H9 (cell line): ENCODE measurements around the gene PRSS57. TPM values are rescaled to one million over a fixed set of nuclear protein-coding genes. Genes with fewer than 3 reads are reported as not detected.

Source experiments
- DNase-seq: peaks from one replicate; pipeline ENCODE4 v3.0.0-alpha.2; 2017
- H2AFZ ChIP-seq: one replicate; pipeline ENCODE4 v1.6.1; 2013; ENCODE audit warnings: mild to moderate bottlenecking, low read length, control low read depth, moderate library complexity
- H2AK5ac ChIP-seq: 2 replicates; pipeline ENCODE4 v1.6.1; 2013; ENCODE audit warnings: low read length, control low read depth, mixed read lengths; ENCODE audit not compliant: insufficient read length
- H2BK120ac ChIP-seq: one replicate; pipeline ENCODE4 v1.6.1; 2013; ENCODE audit warnings: low read depth, mild to moderate bottlenecking, low read length, control low read depth, inconsistent platforms; ENCODE audit not compliant: poor library complexity, severe bottlenecking
- H2BK12ac ChIP-seq: 2 replicates; pipeline ENCODE4 v1.6.1; 2013; ENCODE audit warnings: low read length, control low read depth, mixed read lengths, low read depth; ENCODE audit not compliant: insufficient read length
- H2BK15ac ChIP-seq: 2 replicates; pipeline ENCODE4 v1.6.1; 2013; ENCODE audit warnings: low read depth, low read length, control low read depth
- H2BK20ac ChIP-seq: one replicate; pipeline ENCODE4 v1.6.1; 2013; ENCODE audit warnings: low read depth, mild to moderate bottlenecking, low read length, control low read depth, inconsistent platforms; ENCODE audit not compliant: poor library complexity, severe bottlenecking
- H2BK5ac ChIP-seq: 2 replicates; pipeline ENCODE4 v1.6.1; 2013; ENCODE audit warnings: low read length, control low read depth, mixed read lengths; ENCODE audit not compliant: insufficient read length
- H3K14ac ChIP-seq: 2 replicates; pipeline ENCODE4 v1.6.1; 2013; ENCODE audit warnings: low read length, control low read depth; ENCODE audit not compliant: insufficient read depth
- H3K18ac ChIP-seq: 2 replicates; pipeline ENCODE4 v1.6.1; 2013; ENCODE audit warnings: low read depth, mild to moderate bottlenecking, mixed read lengths, low read length, control low read depth; ENCODE audit not compliant: insufficient read length
- H3K23ac ChIP-seq: 2 replicates; pipeline ENCODE4 v1.6.1; 2013; ENCODE audit warnings: low read length, control low read depth, mixed read lengths, low read depth; ENCODE audit not compliant: insufficient read length
- H3K23me2 ChIP-seq: 2 replicates; pipeline ENCODE4 v1.6.1; 2013; ENCODE audit warnings: low read depth, mild to moderate bottlenecking, mixed read lengths, low read length, control low read depth; ENCODE audit not compliant: insufficient read length, poor library complexity, severe bottlenecking
- H3K27ac ChIP-seq: 2 replicates; pipeline ENCODE4 v1.5.1; 2013; ENCODE audit warnings: low read length, control low read depth, mixed read lengths, low read depth; ENCODE audit not compliant: insufficient read length
- H3K27me3 ChIP-seq: 2 replicates; pipeline ENCODE4 v1.6.1; 2013; ENCODE audit warnings: low read length, control low read depth, inconsistent platforms; ENCODE audit not compliant: insufficient read depth
- H3K4ac ChIP-seq: 2 replicates; pipeline ENCODE4 v1.6.1; 2013; ENCODE audit warnings: low read depth, mild to moderate bottlenecking, control low read depth, inconsistent platforms, low read length, moderate library complexity
- H3K4me1 ChIP-seq: 2 replicates; pipeline ENCODE4 v1.6.1; 2013; ENCODE audit warnings: low read length, control low read depth, inconsistent platforms; ENCODE audit not compliant: insufficient read depth
- H3K4me2 ChIP-seq: 2 replicates; pipeline ENCODE4 v1.6.1; 2013; ENCODE audit warnings: low read length, control low read depth, mixed read lengths; ENCODE audit not compliant: insufficient read length, insufficient read depth
- H3K56ac ChIP-seq: 2 replicates; pipeline ENCODE4 v1.6.1; 2013; ENCODE audit warnings: low read depth, mild to moderate bottlenecking, mixed read lengths, low read length, control low read depth; ENCODE audit not compliant: insufficient read length
- H3K79me1 ChIP-seq: 2 replicates; pipeline ENCODE4 v1.6.1; 2013; ENCODE audit warnings: low read depth, mild to moderate bottlenecking, moderate library complexity, low read length, control low read depth, inconsistent platforms; ENCODE audit not compliant: insufficient read depth, poor library complexity, severe bottlenecking
- H3K79me2 ChIP-seq: 2 replicates; pipeline ENCODE4 v1.6.1; 2013; ENCODE audit warnings: low read length, control low read depth, inconsistent platforms; ENCODE audit not compliant: insufficient read depth
- H3K9ac ChIP-seq: 2 replicates; pipeline ENCODE4 v1.6.1; 2013; ENCODE audit warnings: low read length, control low read depth, mixed read lengths; ENCODE audit not compliant: insufficient read length; ENCODE audit errors: extremely low read depth
- H3K9me3 ChIP-seq: one replicate; pipeline ENCODE4 v1.6.1; 2013; ENCODE audit warnings: low read depth, low read length, inconsistent platforms; ENCODE audit not compliant: control insufficient read depth
- H3T11ph ChIP-seq: one replicate; pipeline ENCODE4 v1.6.1; 2013; ENCODE audit warnings: mild to moderate bottlenecking, low read length, control low read depth, inconsistent platforms
- H4K20me1 ChIP-seq: one replicate; pipeline ENCODE4 v1.6.1; 2013; ENCODE audit not compliant: control insufficient read depth, insufficient read length, insufficient read depth
- H4K5ac ChIP-seq: 2 replicates; pipeline ENCODE4 v1.6.1; 2013; ENCODE audit warnings: low read depth, mild to moderate bottlenecking, mixed read lengths, low read length, control low read depth; ENCODE audit not compliant: insufficient read length
- H4K8ac ChIP-seq: replicated peaks from 2 replicates; pipeline ENCODE4 v1.6.1; 2013; ENCODE audit warnings: low read length, control low read depth, mixed read lengths, low read depth; ENCODE audit not compliant: insufficient read length
- H4K91ac ChIP-seq: 2 replicates; pipeline ENCODE4 v1.6.1; 2013; ENCODE audit warnings: low read depth, mild to moderate bottlenecking, moderate library complexity, mixed read lengths, low read length, control low read depth; ENCODE audit not compliant: insufficient read length
- H3K27ac Mint-ChIP-seq, 3 experiments: 2 replicates in 2 of 3; 3 replicates in 1 of 3; pipeline ENCODE4 v1.8.0; 2020 to 2021; ENCODE audit warnings: mixed read lengths in 3 of 3, mild to moderate bottlenecking in 1 of 3, moderate library complexity in 1 of 3
- H3K27me3 Mint-ChIP-seq: 2 replicates; pipeline ENCODE4 v1.8.0; 2021; ENCODE audit warnings: low read depth, mild to moderate bottlenecking, moderate library complexity, mixed read lengths
- H3K36me3 Mint-ChIP-seq, 3 experiments: 2 replicates in 2 of 3; 3 replicates in 1 of 3; pipeline ENCODE4 v1.8.0; 2020 to 2021; ENCODE audit warnings: low read depth in 3 of 3, mixed read lengths in 3 of 3; ENCODE audit not compliant: insufficient read depth in 1 of 3
- H3K4me1 Mint-ChIP-seq, 2 experiments: 2 replicates each; pipeline ENCODE4 v1.8.0; 2020; ENCODE audit warnings: mixed read lengths in 2 of 2
- H3K4me3 Mint-ChIP-seq, 2 experiments: 2 replicates in 1 of 2; 3 replicates in 1 of 2; pipeline ENCODE4 v1.8.0; 2020 to 2021; ENCODE audit warnings: mild to moderate bottlenecking in 2 of 2, mixed read lengths in 2 of 2, moderate library complexity in 1 of 2
- H3K9me3 Mint-ChIP-seq, 2 experiments: 2 replicates in 1 of 2; 3 replicates in 1 of 2; pipeline ENCODE4 v1.8.0; 2020; ENCODE audit warnings: mild to moderate bottlenecking in 2 of 2, mixed read lengths in 2 of 2, moderate library complexity in 1 of 2
- WGBS: extraction: QIAGEN DNeasy Blood & Tissue Kit; methylation state at CpG from one replicate; pipeline ENCODE4 v1.1.7; 2013; ENCODE audit warnings: missing lambda C conversion rate, low lambda C conversion rate, mixed read lengths; ENCODE audit not compliant: insufficient read length; ENCODE audit errors: extremely low coverage; 5-methylcytosine and 5-hydroxymethylcytosine counted together
- total RNA-seq: library from RNA; stranded (reverse); gene quantifications from 2 replicates; pipeline ENCODE4 v1.2.1, GENCODE V29; 2021
- TF ChIP-seq, protein P1 (sequence below): fragments of 200-600 bp; sonication (generic); conservative IDR thresholded peaks from 3 replicates; pipeline ENCODE4 v1.8.0; 2021; ENCODE audit warnings: antibody characterized with exemption, mild to moderate bottlenecking

PRSS57 gene
- total RNA-seq, 1 experiment from 2014 or later, result not detected

DNA sequence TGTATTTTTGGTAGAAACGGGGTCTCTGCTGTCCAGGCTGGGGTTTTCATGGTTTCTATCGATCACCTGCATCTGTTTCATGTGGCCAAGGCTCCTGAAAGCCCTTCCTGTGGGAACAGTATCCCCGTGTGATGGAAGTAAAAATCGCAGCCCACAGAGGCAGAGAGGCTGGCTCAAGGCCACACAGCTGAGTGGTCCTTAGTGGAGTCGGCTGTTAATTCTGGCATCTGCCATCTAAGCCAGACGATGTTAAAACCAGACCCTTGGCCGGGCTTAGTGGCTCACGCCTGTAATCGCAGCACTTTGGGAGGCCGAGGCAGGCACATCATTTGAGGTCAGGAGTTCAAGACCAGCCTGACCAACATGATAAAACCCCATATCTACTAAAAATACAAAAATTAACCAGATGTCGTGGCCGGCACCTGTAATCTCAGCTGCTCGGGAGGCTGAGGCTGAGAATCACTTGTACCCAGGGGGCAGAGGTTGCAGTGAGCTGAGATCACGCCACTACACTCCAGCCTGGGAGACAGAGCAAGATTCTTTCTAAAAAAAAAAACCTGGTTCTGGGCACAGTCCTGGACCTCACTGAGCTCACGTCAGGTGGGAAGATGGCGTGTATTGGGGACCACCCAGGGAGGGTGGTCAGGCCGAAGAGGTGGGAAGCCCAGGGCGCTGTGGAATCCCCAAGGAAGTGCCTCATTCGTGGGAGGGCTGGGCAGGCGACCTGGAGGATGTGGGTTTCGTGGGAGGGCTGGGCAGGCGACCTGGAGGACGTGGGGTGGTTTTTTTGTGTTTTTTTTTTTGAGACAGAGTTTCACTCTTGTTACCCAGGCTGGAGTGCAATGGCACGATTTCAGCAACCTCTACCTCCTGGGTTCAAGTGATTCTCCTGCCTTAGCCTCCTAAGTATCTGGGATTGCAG is 37.2 kb upstream of the PRSS57 start:
- Histone ChIP-seq H2AFZ (no peak overlapping the region), H3K27ac (no peak overlapping the region), H3K4me1 (no peaks in the 10 kb centered on the region), H2BK120ac (no peak overlapping the region), H3K23me2 (no peaks in the 10 kb centered on the region), H3K18ac (no peak overlapping the region), H2BK15ac (no peak overlapping the region), H4K20me1 (no peaks in the 10 kb centered on the region), H3K4me2 (no peak overlapping the region), H3K79me2 (no peaks in the 10 kb centered on the region), H4K5ac (no peak overlapping the region), H4K91ac (no peak overlapping the region), H3K56ac (no peak overlapping the region), H3K79me1 (no peaks in the 10 kb centered on the region), H3K4ac (no peak overlapping the region), H4K8ac (no peak overlapping the region), H2BK12ac (no peak overlapping the region), H3K9ac (no peak overlapping the region), H3K9me3 (no peaks in the 10 kb centered on the region), H2AK5ac (no peak overlapping the region), H2BK5ac (no peak overlapping the region), H2BK20ac (no peak overlapping the region), H3T11ph (no peak overlapping the region), H3K23ac (no peak overlapping the region), H3K27me3 (no peaks in the 10 kb centered on the region), H3K14ac (no peak overlapping the region)
- Mint-ChIP-seq H3K4me3 (no peak overlapping the region; a peak in 1 of 5 replicates), H3K4me1 (peaks cover 0 to 4% of the 10 kb centered on the region in 2 experiments; a peak in 2 of 4 replicates), H3K27me3 (no peaks in the 10 kb centered on the region; the same call in 1 of the 2 replicates), H3K36me3 (peaks cover 0 to 4% (median under 1%) of the 10 kb centered on the region in 3 experiments; a peak in 5 of 7 replicates), H3K9me3 (no peaks in the 10 kb centered on the region), H3K27ac (no peak overlapping the region)
- DNase-seq, result no peak
- no CpG with 5 or more reads among the region's 24 CpGs for WGBS
- TF ChIP-seq, protein P1, sequence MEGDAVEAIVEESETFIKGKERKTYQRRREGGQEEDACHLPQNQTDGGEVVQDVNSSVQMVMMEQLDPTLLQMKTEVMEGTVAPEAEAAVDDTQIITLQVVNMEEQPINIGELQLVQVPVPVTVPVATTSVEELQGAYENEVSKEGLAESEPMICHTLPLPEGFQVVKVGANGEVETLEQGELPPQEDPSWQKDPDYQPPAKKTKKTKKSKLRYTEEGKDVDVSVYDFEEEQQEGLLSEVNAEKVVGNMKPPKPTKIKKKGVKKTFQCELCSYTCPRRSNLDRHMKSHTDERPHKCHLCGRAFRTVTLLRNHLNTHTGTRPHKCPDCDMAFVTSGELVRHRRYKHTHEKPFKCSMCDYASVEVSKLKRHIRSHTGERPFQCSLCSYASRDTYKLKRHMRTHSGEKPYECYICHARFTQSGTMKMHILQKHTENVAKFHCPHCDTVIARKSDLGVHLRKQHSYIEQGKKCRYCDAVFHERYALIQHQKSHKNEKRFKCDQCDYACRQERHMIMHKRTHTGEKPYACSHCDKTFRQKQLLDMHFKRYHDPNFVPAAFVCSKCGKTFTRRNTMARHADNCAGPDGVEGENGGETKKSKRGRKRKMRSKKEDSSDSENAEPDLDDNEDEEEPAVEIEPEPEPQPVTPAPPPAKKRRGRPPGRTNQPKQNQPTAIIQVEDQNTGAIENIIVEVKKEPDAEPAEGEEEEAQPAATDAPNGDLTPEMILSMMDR, result no peak
